A549 (cell line): ENCODE data around the gene RELN. TPM values are rescaled to one million over a fixed set of nuclear protein-coding genes. Genes with fewer than 3 reads are reported as not detected.

Experiments
- ATAC-seq, 2 experiments: fragments of 200-7000 bp in 1 of 2; fragments of >200 bp in 1 of 2; cut with Nextera tagmentation in 1 of 2; cut with Tn5 transposase in 1 of 2; 3 replicates each; pipeline versions ENCODE4 v1.8.0 to v1.9.1; 2018 to 2020; ENCODE audit warnings: mild to moderate bottlenecking in 1 of 2, moderate library complexity in 1 of 2
- CTCF ChIA-PET: fragments of 300-600 bp; sonication (Branson Sonifier 250); formaldehyde crosslinking; extraction: SDS; loops from one replicate; lab custom pipeline; 2021; ENCODE audit warnings: antibody characterized with exemption, inconsistent platforms; lab: Yijun Ruan, JAX
- POLR2A ChIA-PET: fragments of 350-600 bp; formaldehyde crosslinking; extraction: SDS; loops from one replicate; lab custom pipeline; 2021; ENCODE audit warnings: antibody characterized with exemption, inconsistent platforms; lab: Yijun Ruan, JAX
- DNase-seq, 2 experiments: peaks; one replicate each; pipeline versions ENCODE4 v3.0.0 to v3.0.0-alpha.2; 2011 to 2016; ENCODE audit warnings: low read depth in 1 of 2, low spot score in 1 of 2
- FAIRE-seq: peaks from 2 replicates; lab custom pipeline; 2011; peaks lifted over from hg19 to GRCh38; lab: Jason Lieb, UNC
- H3K27ac ChIP-seq, 2 experiments: fragments of >200 bp; sonication (Bioruptor Twin); formaldehyde crosslinking; 3 replicates each; pipeline ENCODE4 v1.5.1; 2016 to 2017
- H3K4me1 ChIP-seq: fragments of >200 bp; sonication (Bioruptor Twin); formaldehyde crosslinking; 3 replicates; pipeline ENCODE4 v1.6.1; 2016
- H3K4me2 ChIP-seq: fragments of >200 bp; sonication (Bioruptor Twin); formaldehyde crosslinking; 3 replicates; pipeline ENCODE4 v1.6.1; 2016
- H3K4me3 ChIP-seq: fragments of >200 bp; sonication (Bioruptor Twin); formaldehyde crosslinking; 3 replicates; pipeline ENCODE4 v1.5.1; 2016
- H3K9me3 ChIP-seq: fragments of >200 bp; sonication (Bioruptor Twin); formaldehyde crosslinking; 3 replicates; pipeline ENCODE4 v1.6.1; 2016
- BHLHE40 ChIP-seq: IDR thresholded peaks from 2 replicates; pipeline ENCODE4 v1.6.1; 2012; ENCODE audit warnings: low read depth, low read length, inconsistent platforms
- CHD2 ChIP-seq: fragments of 150-350 bp; IDR thresholded peaks from 2 replicates; pipeline ENCODE4 v1.6.1; 2014; ENCODE audit warnings: low read length; ENCODE audit not compliant: partially characterized antibody
- CHD4 ChIP-seq: fragments of 200-600 bp; sonication (generic); IDR thresholded peaks from 2 replicates; pipeline ENCODE4 v1.6.1; 2016; ENCODE audit warnings: antibody characterized with exemption, mild to moderate bottlenecking, borderline replicate concordance
- EHMT2 ChIP-seq: fragments of 200-600 bp; sonication (generic); IDR thresholded peaks from 2 replicates; pipeline ENCODE4 v1.6.1; 2016; ENCODE audit warnings: antibody characterized with exemption, low read depth, mild to moderate bottlenecking, moderate library complexity
- EP300 ChIP-seq, 2 experiments: fragments of >200 bp; sonication (Bioruptor Twin); formaldehyde crosslinking; IDR thresholded peaks; 2 replicates in 1 of 2; 3 replicates in 1 of 2; pipeline ENCODE4 v1.6.1; 2016 to 2017
- ESRRA ChIP-seq: fragments of 150-350 bp; IDR thresholded peaks from 2 replicates; pipeline ENCODE4 v1.6.1; 2014; ENCODE audit warnings: mild to moderate bottlenecking, low read length, borderline replicate concordance
- FOSL2 ChIP-seq, 2 experiments: fragments of 450-650 bp in 1 of 2; fragments of >200 bp in 1 of 2; sonication (Bioruptor Twin) in 1 of 2; formaldehyde crosslinking; IDR thresholded peaks; 2 replicates each; pipeline versions ENCODE4 v1.5.0 to v1.6.1; 2016 to 2020; ENCODE audit warnings: mild to moderate bottlenecking in 1 of 2, moderate library complexity in 1 of 2
- JUNB ChIP-seq: fragments of >200 bp; sonication (Bioruptor Twin); formaldehyde crosslinking; IDR thresholded peaks from 2 replicates; pipeline ENCODE4 v1.6.1; 2016
- KDM5A ChIP-seq: fragments of 200-600 bp; sonication (generic); IDR thresholded peaks from 2 replicates; pipeline ENCODE4 v1.6.1; 2016; ENCODE audit warnings: antibody characterized with exemption, mild to moderate bottlenecking
- MAZ ChIP-seq: fragments of 150-350 bp; IDR thresholded peaks from 2 replicates; pipeline ENCODE4 v1.6.1; 2014; ENCODE audit warnings: antibody characterized with exemption, low read depth, low read length, borderline replicate concordance
- NFE2L2 ChIP-seq: fragments of 150-350 bp; conservative IDR thresholded peaks from 2 replicates; pipeline ENCODE4 v1.6.1; 2014; ENCODE audit warnings: low read length
- RAD21 ChIP-seq, 2 experiments: fragments of >200 bp in 1 of 2; sonication (Bioruptor Twin) in 1 of 2; formaldehyde crosslinking in 1 of 2; IDR thresholded peaks in 1 of 2; conservative IDR thresholded peaks in 1 of 2; 2 replicates in 1 of 2; 3 replicates in 1 of 2; pipeline ENCODE4 v1.6.1; 2012 to 2018; ENCODE audit warnings: inconsistent platforms in 1 of 2
- RCOR1 ChIP-seq: fragments of 150-350 bp; IDR thresholded peaks from 2 replicates; pipeline ENCODE4 v1.6.1; 2014; ENCODE audit warnings: antibody characterized with exemption, low read length, low read depth
- RFX5 ChIP-seq: fragments of 450-650 bp; IDR thresholded peaks from 2 replicates; pipeline ENCODE4 v1.7.1; 2014; ENCODE audit warnings: antibody characterized with exemption, mild to moderate bottlenecking, moderate library complexity
- SREBF2 ChIP-seq: fragments of 450-650 bp; IDR thresholded peaks from 2 replicates; pipeline ENCODE4 v1.6.1; 2014; ENCODE audit warnings: mild to moderate bottlenecking, moderate library complexity
- TFCP2L1 ChIP-seq: fragments of 250-450 bp; sonication (Bioruptor Pico); IDR thresholded peaks from 2 replicates; pipeline ENCODE4 v1.5.0; 2021; ENCODE audit warnings: mild to moderate bottlenecking
- TP53 ChIP-seq: fragments of 250-450 bp; sonication (Bioruptor Pico); IDR thresholded peaks from 2 replicates; pipeline ENCODE4 v1.5.0; 2021; ENCODE audit warnings: mild to moderate bottlenecking, moderate library complexity
- ZC3H11A ChIP-seq: fragments of 450-650 bp; IDR thresholded peaks from 2 replicates; pipeline ENCODE4 v1.6.1; 2014; ENCODE audit warnings: antibody characterized with exemption, mild to moderate bottlenecking
- ZFP36 ChIP-seq: fragments of 450-650 bp; IDR thresholded peaks from 2 replicates; pipeline ENCODE4 v1.6.1; 2014; ENCODE audit warnings: borderline replicate concordance; ENCODE audit not compliant: partially characterized antibody
- ZSCAN20 ChIP-seq: fragments of 250-450 bp; sonication (Bioruptor Pico); IDR thresholded peaks from 2 replicates; pipeline ENCODE4 v1.8.0; 2022; ENCODE audit warnings: mild to moderate bottlenecking, moderate library complexity
- WGBS: methylation state at CpG from one replicate; pipeline ENCODE4 v1.1.6; 2017; ENCODE audit errors: missing lambda C conversion rate; 5-methylcytosine and 5-hydroxymethylcytosine counted together
- polyA plus RNA-seq, 4 experiments: library from polyadenylated mRNA; depleted of rRNA in 3 of 4; stranded (reverse); fragments of >200 nt; fragmentation: RNase III in 1 of 4; extraction: RNeasy Plus Mini Kit Qiagen cat#74134 plus additional on column Dnase treatment in 1 of 4; gene quantifications; 2 replicates in 3 of 4; 3 replicates in 1 of 4; pipeline ENCODE4 v1.2.3, GENCODE V29; 2011 to 2017
- TF ChIP-seq, protein P1 (sequence below): fragments of 450-650 bp; IDR thresholded peaks from 2 replicates; pipeline ENCODE4 v1.6.1; 2014; ENCODE audit warnings: antibody characterized with exemption
- TF ChIP-seq, protein P2 (sequence below): fragments of 250-450 bp; sonication (Bioruptor Pico); IDR thresholded peaks from 2 replicates; pipeline ENCODE4 v1.5.0; 2021; ENCODE audit warnings: mild to moderate bottlenecking, moderate library complexity, borderline replicate concordance
- TF ChIP-seq, protein P3 (sequence below): IDR thresholded peaks from 2 replicates; pipeline ENCODE4 v1.6.1; 2012
- TF ChIP-seq, protein P4 (sequence below): fragments of >200 bp; sonication (Bioruptor Twin); formaldehyde crosslinking; IDR thresholded peaks from 3 replicates; pipeline ENCODE4 v1.5.1; 2016
- TF ChIP-seq, protein P5 (sequence below): fragments of 200-600 bp; sonication (generic); IDR thresholded peaks from 2 replicates; pipeline ENCODE4 v1.6.1; 2016; ENCODE audit warnings: antibody characterized with exemption, mild to moderate bottlenecking, moderate library complexity

Gene RELN
- polyA plus RNA-seq, 2 of the 4 experiments (the other 2 are of a cell fraction) = not detected

DNA sequence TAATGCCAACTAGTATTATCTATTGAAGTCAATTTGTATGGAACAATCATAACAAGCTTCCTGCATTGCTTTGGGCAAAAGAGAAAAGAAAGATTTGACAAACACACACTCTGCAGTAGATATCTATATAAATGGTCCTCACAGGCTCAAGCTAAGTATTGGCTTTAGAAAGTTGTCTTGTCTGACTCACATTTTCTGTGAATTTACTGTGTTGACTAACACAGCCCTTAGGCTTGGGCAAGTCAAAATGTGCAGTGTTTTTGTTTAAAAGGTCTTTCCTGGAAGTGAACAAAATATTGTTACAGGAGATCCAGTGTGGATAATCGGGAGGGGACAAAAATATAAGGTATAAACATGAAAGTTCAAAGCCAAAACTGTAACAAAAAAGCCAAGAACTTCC lies 194.4 kb downstream of the RELN start:
- ChIA-PET CTCF (interaction anchor here (0.8 kb wide), 1 partner anchor 93 kb away, joined by 3 read pairs; no protein-coding TSS in a partner anchor), POLR2A (no interaction called here)
- TF ChIP-seq RCOR1 (no peak), BHLHE40 (no peak), RAD21 (conservative IDR thresholded peaks at IDR 0.05 in 1 of 2, IDR thresholded peaks at IDR 0.05 in 1 of 2) (no peak), EP300 (IDR thresholded peaks at IDR 0.05) (no peak), EHMT2 (no peak)
- TF ChIP-seq, protein P1, sequence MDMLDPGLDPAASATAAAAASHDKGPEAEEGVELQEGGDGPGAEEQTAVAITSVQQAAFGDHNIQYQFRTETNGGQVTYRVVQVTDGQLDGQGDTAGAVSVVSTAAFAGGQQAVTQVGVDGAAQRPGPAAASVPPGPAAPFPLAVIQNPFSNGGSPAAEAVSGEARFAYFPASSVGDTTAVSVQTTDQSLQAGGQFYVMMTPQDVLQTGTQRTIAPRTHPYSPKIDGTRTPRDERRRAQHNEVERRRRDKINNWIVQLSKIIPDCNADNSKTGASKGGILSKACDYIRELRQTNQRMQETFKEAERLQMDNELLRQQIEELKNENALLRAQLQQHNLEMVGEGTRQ = no peak
- no peaks in the 10 kb centered on the region for H3K9me3 ChIP-seq
- DNase-seq = no peak
- H3K4me1 ChIP-seq = no peaks in the 10 kb centered on the region
- no peak overlapping the region for H3K27ac ChIP-seq
- no peak overlapping the region for H3K4me3 ChIP-seq
- no peak for FAIRE-seq
- H3K4me2 ChIP-seq = no peak overlapping the region
- no peak for ATAC-seq
- 0% methylated on average over 1 of the region's 1 CpG for WGBS

DNA sequence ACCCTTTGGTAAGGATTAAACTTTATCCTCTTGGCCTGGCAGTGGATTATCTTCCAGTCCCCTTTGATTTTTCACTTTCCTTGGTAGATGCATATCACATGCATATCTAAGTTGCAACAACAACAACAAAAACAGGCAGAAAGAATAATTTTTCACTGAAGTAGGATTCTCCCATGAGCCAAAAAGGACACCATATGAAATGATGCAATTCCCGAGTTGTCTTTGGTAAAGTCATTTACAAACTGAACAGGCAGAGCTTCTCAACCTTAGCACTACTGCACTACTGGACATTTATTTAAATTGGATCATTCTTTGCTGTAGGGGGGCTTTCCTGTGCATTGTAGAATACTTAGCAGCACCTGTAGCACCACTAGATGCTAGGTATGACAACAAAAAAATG lies 195.0 kb downstream of the RELN start:
- ChIA-PET CTCF (interaction anchor here (0.8 kb wide), 1 partner anchor 94 kb away, joined by 3 read pairs; no protein-coding TSS in a partner anchor), POLR2A (no interaction called here)
- H3K9me3 ChIP-seq = no peaks in the 10 kb centered on the region
- H3K4me1 ChIP-seq = no peaks in the 10 kb centered on the region
- H3K27ac ChIP-seq = no peak overlapping the region
- FAIRE-seq = no peak
- 0% methylated on average over 1 of the region's 1 CpG for WGBS
- no peak for ATAC-seq
- TF ChIP-seq CHD2 = no peak
- TF ChIP-seq, protein P2, sequence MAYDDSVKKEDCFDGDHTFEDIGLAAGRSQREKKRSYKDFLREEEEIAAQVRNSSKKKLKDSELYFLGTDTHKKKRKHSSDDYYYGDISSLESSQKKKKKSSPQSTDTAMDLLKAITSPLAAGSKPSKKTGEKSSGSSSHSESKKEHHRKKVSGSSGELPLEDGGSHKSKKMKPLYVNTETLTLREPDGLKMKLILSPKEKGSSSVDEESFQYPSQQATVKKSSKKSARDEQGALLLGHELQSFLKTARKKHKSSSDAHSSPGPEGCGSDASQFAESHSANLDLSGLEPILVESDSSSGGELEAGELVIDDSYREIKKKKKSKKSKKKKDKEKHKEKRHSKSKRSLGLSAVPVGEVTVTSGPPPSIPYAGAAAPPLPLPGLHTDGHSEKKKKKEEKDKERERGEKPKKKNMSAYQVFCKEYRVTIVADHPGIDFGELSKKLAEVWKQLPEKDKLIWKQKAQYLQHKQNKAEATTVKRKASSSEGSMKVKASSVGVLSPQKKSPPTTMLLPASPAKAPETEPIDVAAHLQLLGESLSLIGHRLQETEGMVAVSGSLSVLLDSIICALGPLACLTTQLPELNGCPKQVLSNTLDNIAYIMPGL (CRISPR knock-in tag) = no peak
- TF ChIP-seq CHD4 = no peak
- TF ChIP-seq FOSL2 (IDR thresholded peaks at IDR 0.05) = no peak
- TF ChIP-seq FOSL2 (CRISPR knock-in tag; IDR thresholded peaks at IDR 0.05) = no peak
- no peak for TF ChIP-seq ESRRA
- no peak for TF ChIP-seq TP53 (CRISPR knock-in tag)
- TF ChIP-seq JUNB = no peak
- TF ChIP-seq, all 56 proteins: peak for 0
- no peak for DNase-seq
- H3K4me3 ChIP-seq = no peak overlapping the region
- no peak overlapping the region for H3K4me2 ChIP-seq

DNA sequence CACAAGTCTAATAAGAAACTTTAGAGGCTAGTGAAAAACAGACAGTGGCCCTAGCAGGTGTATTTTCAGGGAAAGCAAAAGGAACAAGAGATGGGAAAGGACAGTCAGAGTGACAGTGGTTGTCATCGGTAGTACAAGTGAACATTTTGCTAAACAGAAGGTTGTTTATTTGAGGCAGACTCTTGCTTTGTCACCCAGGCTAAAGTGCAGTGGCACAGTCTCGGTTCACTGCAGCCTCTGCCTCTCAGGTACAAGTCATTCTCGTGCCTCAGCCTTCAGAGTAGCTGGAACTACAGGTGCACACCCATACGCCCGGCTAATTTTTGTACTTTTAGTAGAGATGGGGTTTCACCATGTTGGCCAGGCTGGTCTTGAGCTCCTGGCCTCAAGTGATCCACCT lies 195.8 kb downstream of the RELN start:
- ChIA-PET CTCF (no interaction called here), POLR2A (no interaction called here)
- no peak for DNase-seq
- no peaks in the 10 kb centered on the region for H3K4me1 ChIP-seq
- FAIRE-seq = no peak
- no peak for ATAC-seq
- 18% methylated on average over 5 of the region's 5 CpGs for WGBS
- no peaks in the 10 kb centered on the region for H3K9me3 ChIP-seq
- H3K4me3 ChIP-seq = no peak overlapping the region
- H3K4me2 ChIP-seq = no peak overlapping the region
- H3K27ac ChIP-seq = no peak overlapping the region
- TF ChIP-seq, protein P3, sequence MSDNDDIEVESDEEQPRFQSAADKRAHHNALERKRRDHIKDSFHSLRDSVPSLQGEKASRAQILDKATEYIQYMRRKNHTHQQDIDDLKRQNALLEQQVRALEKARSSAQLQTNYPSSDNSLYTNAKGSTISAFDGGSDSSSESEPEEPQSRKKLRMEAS = no peak
- TF ChIP-seq, protein P4, sequence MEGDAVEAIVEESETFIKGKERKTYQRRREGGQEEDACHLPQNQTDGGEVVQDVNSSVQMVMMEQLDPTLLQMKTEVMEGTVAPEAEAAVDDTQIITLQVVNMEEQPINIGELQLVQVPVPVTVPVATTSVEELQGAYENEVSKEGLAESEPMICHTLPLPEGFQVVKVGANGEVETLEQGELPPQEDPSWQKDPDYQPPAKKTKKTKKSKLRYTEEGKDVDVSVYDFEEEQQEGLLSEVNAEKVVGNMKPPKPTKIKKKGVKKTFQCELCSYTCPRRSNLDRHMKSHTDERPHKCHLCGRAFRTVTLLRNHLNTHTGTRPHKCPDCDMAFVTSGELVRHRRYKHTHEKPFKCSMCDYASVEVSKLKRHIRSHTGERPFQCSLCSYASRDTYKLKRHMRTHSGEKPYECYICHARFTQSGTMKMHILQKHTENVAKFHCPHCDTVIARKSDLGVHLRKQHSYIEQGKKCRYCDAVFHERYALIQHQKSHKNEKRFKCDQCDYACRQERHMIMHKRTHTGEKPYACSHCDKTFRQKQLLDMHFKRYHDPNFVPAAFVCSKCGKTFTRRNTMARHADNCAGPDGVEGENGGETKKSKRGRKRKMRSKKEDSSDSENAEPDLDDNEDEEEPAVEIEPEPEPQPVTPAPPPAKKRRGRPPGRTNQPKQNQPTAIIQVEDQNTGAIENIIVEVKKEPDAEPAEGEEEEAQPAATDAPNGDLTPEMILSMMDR = no peak
- no peak for TF ChIP-seq ESRRA
- no peak for TF ChIP-seq MAZ
- no peak for TF ChIP-seq ZC3H11A
- no peak for TF ChIP-seq RFX5
- TF ChIP-seq ZFP36 = no peak
- TF ChIP-seq, protein P5, sequence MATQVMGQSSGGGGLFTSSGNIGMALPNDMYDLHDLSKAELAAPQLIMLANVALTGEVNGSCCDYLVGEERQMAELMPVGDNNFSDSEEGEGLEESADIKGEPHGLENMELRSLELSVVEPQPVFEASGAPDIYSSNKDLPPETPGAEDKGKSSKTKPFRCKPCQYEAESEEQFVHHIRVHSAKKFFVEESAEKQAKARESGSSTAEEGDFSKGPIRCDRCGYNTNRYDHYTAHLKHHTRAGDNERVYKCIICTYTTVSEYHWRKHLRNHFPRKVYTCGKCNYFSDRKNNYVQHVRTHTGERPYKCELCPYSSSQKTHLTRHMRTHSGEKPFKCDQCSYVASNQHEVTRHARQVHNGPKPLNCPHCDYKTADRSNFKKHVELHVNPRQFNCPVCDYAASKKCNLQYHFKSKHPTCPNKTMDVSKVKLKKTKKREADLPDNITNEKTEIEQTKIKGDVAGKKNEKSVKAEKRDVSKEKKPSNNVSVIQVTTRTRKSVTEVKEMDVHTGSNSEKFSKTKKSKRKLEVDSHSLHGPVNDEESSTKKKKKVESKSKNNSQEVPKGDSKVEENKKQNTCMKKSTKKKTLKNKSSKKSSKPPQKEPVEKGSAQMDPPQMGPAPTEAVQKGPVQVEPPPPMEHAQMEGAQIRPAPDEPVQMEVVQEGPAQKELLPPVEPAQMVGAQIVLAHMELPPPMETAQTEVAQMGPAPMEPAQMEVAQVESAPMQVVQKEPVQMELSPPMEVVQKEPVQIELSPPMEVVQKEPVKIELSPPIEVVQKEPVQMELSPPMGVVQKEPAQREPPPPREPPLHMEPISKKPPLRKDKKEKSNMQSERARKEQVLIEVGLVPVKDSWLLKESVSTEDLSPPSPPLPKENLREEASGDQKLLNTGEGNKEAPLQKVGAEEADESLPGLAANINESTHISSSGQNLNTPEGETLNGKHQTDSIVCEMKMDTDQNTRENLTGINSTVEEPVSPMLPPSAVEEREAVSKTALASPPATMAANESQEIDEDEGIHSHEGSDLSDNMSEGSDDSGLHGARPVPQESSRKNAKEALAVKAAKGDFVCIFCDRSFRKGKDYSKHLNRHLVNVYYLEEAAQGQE = no peak
- no peak for TF ChIP-seq NFE2L2
- TF ChIP-seq ZSCAN20 (CRISPR knock-in tag) = no peak
- no peak for TF ChIP-seq KDM5A
- no peak for TF ChIP-seq SREBF2
- no peak for TF ChIP-seq TFCP2L1
